ENCODE measurements around the gene FABP7. TPM values are rescaled to one million over a fixed set of nuclear protein-coding genes. Genes with fewer than 3 reads are reported as not detected.

Gene FABP7
- total and polyA plus RNA-seq, 2 of the 13 experiments (the other 11 are each of a cell fraction or from before 2014, with no cell fraction given) = not detected

DNA sequence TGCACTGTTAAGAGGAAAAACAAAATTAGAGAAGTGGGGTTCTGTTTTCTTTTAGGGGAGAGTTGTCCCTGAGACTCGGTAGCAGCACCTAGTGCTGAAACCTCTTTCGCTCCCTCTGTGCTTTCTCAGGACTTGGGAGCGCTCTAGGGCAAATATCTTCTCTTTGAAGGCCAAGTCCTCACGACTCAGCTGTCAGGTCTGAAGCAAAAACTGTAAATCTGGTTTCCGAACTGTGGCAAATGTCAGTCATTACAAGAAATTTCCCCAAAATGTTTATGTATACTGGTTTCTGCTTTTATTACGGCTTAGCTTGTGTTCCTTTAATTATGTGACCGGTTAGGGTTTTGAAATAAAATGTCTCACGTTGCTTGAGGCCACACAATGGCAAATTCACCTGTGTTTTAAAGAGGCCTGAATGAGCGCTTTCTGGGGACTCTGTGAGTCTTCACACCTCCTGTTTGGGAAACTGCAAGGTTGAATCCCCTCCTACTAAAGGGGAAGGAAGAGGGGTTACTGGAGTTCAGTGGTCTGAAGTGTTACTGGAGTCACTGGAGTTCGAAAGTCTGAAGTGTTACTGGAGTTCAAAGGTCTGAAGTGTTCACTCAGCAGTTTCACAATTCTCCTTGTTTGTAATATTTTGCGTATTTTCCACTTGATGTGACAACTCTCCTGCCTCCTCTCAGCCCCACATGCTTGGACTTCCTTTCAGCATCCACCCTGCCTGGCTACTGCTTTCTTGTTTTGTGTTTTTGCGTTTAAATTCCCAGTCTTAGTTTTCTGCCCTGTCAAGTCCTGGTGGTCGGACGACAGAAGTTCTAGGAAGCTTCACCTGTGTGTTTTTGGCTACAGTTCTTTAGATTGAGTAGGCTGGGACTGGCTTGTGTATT is 11.2 kb downstream of the FABP7 start (continued):
- TF ChIP-seq PCBP2 (optimal IDR thresholded peaks at IDR 0.05; ENCODE audit: low read depth, low read length, poor library complexity, severe bottlenecking) (no peak), ZNF564 (CRISPR knock-in tag; IDR thresholded peaks at IDR 0.05) (no peak), ZNF274 (CRISPR knock-in tag; IDR thresholded peaks at IDR 0.05) (no peak; the same call in 1 of the 2 replicates), HINFP (CRISPR knock-in tag; IDR thresholded peaks at IDR 0.05; ENCODE audit: low read depth) (no peak), SAP130 (CRISPR knock-in tag; IDR thresholded peaks at IDR 0.05; ENCODE audit: low read depth) (peak; percentile 77), CENPT (CRISPR knock-in tag; IDR thresholded peaks at IDR 0.05; ENCODE audit: low read depth) (no peak), ZNF446 (CRISPR knock-in tag; IDR thresholded peaks at IDR 0.05) (no peak), TAF15 (IDR thresholded peaks at IDR 0.05; ENCODE audit: low read depth, low read length, poor library complexity, severe bottlenecking) (no peak), MTF2 (CRISPR knock-in tag; IDR thresholded peaks at IDR 0.05; ENCODE audit: borderline replicate concordance) (no peak), ZNF138 (CRISPR knock-in tag; IDR thresholded peaks at IDR 0.05; ENCODE audit: low read depth) (no peak), KLF9 (CRISPR knock-in tag; IDR thresholded peaks at IDR 0.05; ENCODE audit: low read depth) (0 out of 2 replicates have a peak, but pooled peaks have one; percentile 52), ZMAT3 (CRISPR knock-in tag; conservative IDR thresholded peaks at IDR 0.05) (no peak; the same call in 1 of the 2 replicates), ZNF224 (CRISPR knock-in tag; IDR thresholded peaks at IDR 0.05) (0 out of 2 replicates have a peak, but pooled peaks have one; percentile 60), HOXD1 (CRISPR knock-in tag; IDR thresholded peaks at IDR 0.05) (no peak), SMAD1 (CRISPR knock-in tag; IDR thresholded peaks at IDR 0.05; ENCODE audit: borderline replicate concordance, low read depth) (no peak), ZNF333 (CRISPR knock-in tag; IDR thresholded peaks at IDR 0.05; ENCODE audit: borderline replicate concordance) (no peak), ZNF337 (CRISPR knock-in tag; IDR thresholded peaks at IDR 0.05; ENCODE audit: borderline replicate concordance, low read depth) (no peak), ZNF512 (CRISPR knock-in tag; IDR thresholded peaks at IDR 0.05) (no peak)
- TF ChIP-seq, protein P1, sequence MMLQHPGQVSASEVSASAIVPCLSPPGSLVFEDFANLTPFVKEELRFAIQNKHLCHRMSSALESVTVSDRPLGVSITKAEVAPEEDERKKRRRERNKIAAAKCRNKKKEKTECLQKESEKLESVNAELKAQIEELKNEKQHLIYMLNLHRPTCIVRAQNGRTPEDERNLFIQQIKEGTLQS (CRISPR knock-in tag; IDR thresholded peaks at IDR 0.05) = no peak
- TF ChIP-seq, protein P2, sequence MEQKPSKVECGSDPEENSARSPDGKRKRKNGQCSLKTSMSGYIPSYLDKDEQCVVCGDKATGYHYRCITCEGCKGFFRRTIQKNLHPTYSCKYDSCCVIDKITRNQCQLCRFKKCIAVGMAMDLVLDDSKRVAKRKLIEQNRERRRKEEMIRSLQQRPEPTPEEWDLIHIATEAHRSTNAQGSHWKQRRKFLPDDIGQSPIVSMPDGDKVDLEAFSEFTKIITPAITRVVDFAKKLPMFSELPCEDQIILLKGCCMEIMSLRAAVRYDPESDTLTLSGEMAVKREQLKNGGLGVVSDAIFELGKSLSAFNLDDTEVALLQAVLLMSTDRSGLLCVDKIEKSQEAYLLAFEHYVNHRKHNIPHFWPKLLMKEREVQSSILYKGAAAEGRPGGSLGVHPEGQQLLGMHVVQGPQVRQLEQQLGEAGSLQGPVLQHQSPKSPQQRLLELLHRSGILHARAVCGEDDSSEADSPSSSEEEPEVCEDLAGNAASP (CRISPR knock-in tag; IDR thresholded peaks at IDR 0.05; ENCODE audit: borderline replicate concordance) = peak; percentile 90
- TF ChIP-seq, protein P3, sequence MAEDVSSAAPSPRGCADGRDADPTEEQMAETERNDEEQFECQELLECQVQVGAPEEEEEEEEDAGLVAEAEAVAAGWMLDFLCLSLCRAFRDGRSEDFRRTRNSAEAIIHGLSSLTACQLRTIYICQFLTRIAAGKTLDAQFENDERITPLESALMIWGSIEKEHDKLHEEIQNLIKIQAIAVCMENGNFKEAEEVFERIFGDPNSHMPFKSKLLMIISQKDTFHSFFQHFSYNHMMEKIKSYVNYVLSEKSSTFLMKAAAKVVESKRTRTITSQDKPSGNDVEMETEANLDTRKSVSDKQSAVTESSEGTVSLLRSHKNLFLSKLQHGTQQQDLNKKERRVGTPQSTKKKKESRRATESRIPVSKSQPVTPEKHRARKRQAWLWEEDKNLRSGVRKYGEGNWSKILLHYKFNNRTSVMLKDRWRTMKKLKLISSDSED (CRISPR knock-in tag; IDR thresholded peaks at IDR 0.05) = no peak
- TF ChIP-seq, protein P4, sequence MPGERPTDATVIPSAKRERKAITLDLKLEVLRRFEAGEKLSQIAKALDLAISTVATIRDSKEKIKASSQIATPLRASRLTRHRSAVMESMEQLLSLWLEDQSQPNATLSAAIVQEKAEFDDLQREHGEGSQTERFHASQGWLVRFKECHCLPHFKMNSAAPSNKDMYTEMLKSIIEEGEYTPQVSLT (CRISPR knock-in tag; IDR thresholded peaks at IDR 0.05; ENCODE audit: borderline replicate concordance, low read depth) = no peak
